HCT116 (cell line): ENCODE measurements around the gene GPR157.

Experiments used
- CEBPB ChIP-seq: IDR thresholded peaks from 2 replicates; pipeline ENCODE4 v1.6.1; 2012; ENCODE audit warnings: low read depth
- CTCF ChIP-seq, 3 experiments: fragments of 200-600 bp in 1 of 3; sonication (generic) in 1 of 3; IDR thresholded peaks in 2 of 3; conservative IDR thresholded peaks in 1 of 3; 2 replicates each; pipeline ENCODE4 v1.5.1; 2012 to 2017; ENCODE audit warnings: low read depth in 2 of 3, low read length in 2 of 3, antibody characterized with exemption in 1 of 3, borderline replicate concordance in 1 of 3, control low read depth in 1 of 3, mild to moderate bottlenecking in 1 of 3, mixed read lengths in 1 of 3, mixed run types in 1 of 3, moderate library complexity in 1 of 3; ENCODE audit not compliant: insufficient read depth in 1 of 3
- POLR2A ChIP-seq: IDR thresholded peaks from 2 replicates; pipeline ENCODE4 v1.7.0; 2011; ENCODE audit warnings: borderline replicate concordance; ENCODE audit not compliant: insufficient read depth, insufficient read length; ENCODE audit errors: extremely low read depth
- POLR2AphosphoS5 ChIP-seq: IDR thresholded peaks from 2 replicates; pipeline ENCODE4 v1.6.1; 2011; ENCODE audit warnings: mild to moderate bottlenecking, low read depth, low read length, moderate library complexity
- ZNF274 ChIP-seq: fragments of 200-500 bp; sonication (Bioruptor generic); IDR thresholded peaks from 2 replicates; pipeline ENCODE4 v1.6.1; 2014; ENCODE audit warnings: mild to moderate bottlenecking, low read depth, low read length, inconsistent platforms
- TF ChIP-seq, protein P1 (sequence below): IDR thresholded peaks from 2 replicates; pipeline ENCODE4 v1.6.1; 2012
- TF ChIP-seq, protein P2 (sequence below): IDR thresholded peaks from 2 replicates; pipeline ENCODE4 v1.6.1; 2012; ENCODE audit warnings: low read depth

GRCh38 chr1:9065213-9065751 lies 63.6 kb downstream of the GPR157 start:
- no peak for TF ChIP-seq CTCF (IDR thresholded peaks at IDR 0.05 in 2 of 3, conservative IDR thresholded peaks at IDR 0.05 in 1 of 3; ENCODE audit: borderline replicate concordance in 1 of 3, insufficient read depth in 1 of 3, low read depth in 2 of 3, low read length in 2 of 3)
- TF ChIP-seq POLR2A, result no peak
- TF ChIP-seq ZNF274, result no peak
- TF ChIP-seq POLR2AphosphoS5, result no peak
- TF ChIP-seq, protein P1, sequence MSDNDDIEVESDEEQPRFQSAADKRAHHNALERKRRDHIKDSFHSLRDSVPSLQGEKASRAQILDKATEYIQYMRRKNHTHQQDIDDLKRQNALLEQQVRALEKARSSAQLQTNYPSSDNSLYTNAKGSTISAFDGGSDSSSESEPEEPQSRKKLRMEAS, result no peak
- TF ChIP-seq, protein P2, sequence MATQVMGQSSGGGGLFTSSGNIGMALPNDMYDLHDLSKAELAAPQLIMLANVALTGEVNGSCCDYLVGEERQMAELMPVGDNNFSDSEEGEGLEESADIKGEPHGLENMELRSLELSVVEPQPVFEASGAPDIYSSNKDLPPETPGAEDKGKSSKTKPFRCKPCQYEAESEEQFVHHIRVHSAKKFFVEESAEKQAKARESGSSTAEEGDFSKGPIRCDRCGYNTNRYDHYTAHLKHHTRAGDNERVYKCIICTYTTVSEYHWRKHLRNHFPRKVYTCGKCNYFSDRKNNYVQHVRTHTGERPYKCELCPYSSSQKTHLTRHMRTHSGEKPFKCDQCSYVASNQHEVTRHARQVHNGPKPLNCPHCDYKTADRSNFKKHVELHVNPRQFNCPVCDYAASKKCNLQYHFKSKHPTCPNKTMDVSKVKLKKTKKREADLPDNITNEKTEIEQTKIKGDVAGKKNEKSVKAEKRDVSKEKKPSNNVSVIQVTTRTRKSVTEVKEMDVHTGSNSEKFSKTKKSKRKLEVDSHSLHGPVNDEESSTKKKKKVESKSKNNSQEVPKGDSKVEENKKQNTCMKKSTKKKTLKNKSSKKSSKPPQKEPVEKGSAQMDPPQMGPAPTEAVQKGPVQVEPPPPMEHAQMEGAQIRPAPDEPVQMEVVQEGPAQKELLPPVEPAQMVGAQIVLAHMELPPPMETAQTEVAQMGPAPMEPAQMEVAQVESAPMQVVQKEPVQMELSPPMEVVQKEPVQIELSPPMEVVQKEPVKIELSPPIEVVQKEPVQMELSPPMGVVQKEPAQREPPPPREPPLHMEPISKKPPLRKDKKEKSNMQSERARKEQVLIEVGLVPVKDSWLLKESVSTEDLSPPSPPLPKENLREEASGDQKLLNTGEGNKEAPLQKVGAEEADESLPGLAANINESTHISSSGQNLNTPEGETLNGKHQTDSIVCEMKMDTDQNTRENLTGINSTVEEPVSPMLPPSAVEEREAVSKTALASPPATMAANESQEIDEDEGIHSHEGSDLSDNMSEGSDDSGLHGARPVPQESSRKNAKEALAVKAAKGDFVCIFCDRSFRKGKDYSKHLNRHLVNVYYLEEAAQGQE, result no peak
- no peak for TF ChIP-seq CEBPB
